HepG2 (cell line): Measurements from ENCODE around the gene KRTCAP2. TPM values are rescaled to one million over a fixed set of nuclear protein-coding genes. Genes with fewer than 3 reads are reported as not detected.
A peak's percentile ranks its signal among the peaks of the same experiment; 100 is the strongest.

ENCODE experiments used
- HNRNPL ChIP-seq: fragments of 200-400 bp; formaldehyde crosslinking; IDR thresholded peaks from 2 replicates; pipeline ENCODE4 v1.6.1; 2017; ENCODE audit warnings: mild to moderate bottlenecking, low read depth, low read length
- MTF2 ChIP-seq: sonication (generic); formaldehyde crosslinking; IDR thresholded peaks from 2 replicates; pipeline ENCODE4 v1.5.0; 2020; ENCODE audit warnings: missing genetic modification reagents, borderline replicate concordance
- REXO4 ChIP-seq: sonication (generic); formaldehyde crosslinking; IDR thresholded peaks from 2 replicates; pipeline ENCODE4 v1.8.0; 2022; ENCODE audit warnings: missing genetic modification reagents, mild to moderate bottlenecking, borderline replicate concordance
- SOX6 ChIP-seq, 2 experiments: fragments of 450-650 bp in 1 of 2; sonication (generic) in 1 of 2; formaldehyde crosslinking in 1 of 2; IDR thresholded peaks; 2 replicates each; pipeline versions ENCODE4 v1.4.0 to v1.6.1; 2017 to 2020; ENCODE audit warnings: antibody characterized with exemption in 1 of 2, mild to moderate bottlenecking in 1 of 2, missing genetic modification reagents in 1 of 2
- ZNF33B ChIP-seq: sonication (generic); formaldehyde crosslinking; IDR thresholded peaks from 2 replicates; pipeline ENCODE4 v1.5.1; 2020; ENCODE audit warnings: mild to moderate bottlenecking, missing genetic modification reagents
- ZZZ3 ChIP-seq: sonication (generic); formaldehyde crosslinking; IDR thresholded peaks from 2 replicates; pipeline ENCODE4 v1.4.0; 2020; ENCODE audit warnings: missing genetic modification reagents, mild to moderate bottlenecking, borderline replicate concordance
- polyA plus RNA-seq, 8 experiments: library from polyadenylated mRNA; depleted of rRNA in 3 of 8; stranded (reverse) in 7 of 8; unstranded in 1 of 8; fragments of >200 nt; fragmentation: Illumina TruSeq in 4 of 8; extraction: Trizol in 4 of 8; gene quantifications; 2 replicates each; pipeline versions ENCODE4 v1.2.1 to v1.2.3, GENCODE V29; 2011 to 2016; ENCODE audit warnings: low read depth in 4 of 8, missing spikeins in 1 of 8, mixed read lengths in 1 of 8; ENCODE audit not compliant: insufficient read depth in 1 of 8
- total RNA-seq, 5 experiments: library from RNA; depleted of rRNA; stranded (reverse); fragments of >200 nt; fragmentation: Illumina TruSeq; extraction: Trizol; gene quantifications; 2 replicates each; pipeline ENCODE4 v1.2.3, GENCODE V29; 2016; ENCODE audit warnings: low read depth in 1 of 5
- TF ChIP-seq, protein P1 (sequence below): sonication (generic); formaldehyde crosslinking; IDR thresholded peaks from 2 replicates; pipeline ENCODE4 v1.4.0; 2020; ENCODE audit warnings: missing genetic modification reagents
- TF ChIP-seq, protein P2 (sequence below): sonication (generic); formaldehyde crosslinking; IDR thresholded peaks from 2 replicates; pipeline ENCODE4 v1.5.1; 2020; ENCODE audit warnings: mild to moderate bottlenecking, missing genetic modification reagents, borderline replicate concordance
- TF ChIP-seq, protein P3 (sequence below): sonication (generic); formaldehyde crosslinking; IDR thresholded peaks from 2 replicates; pipeline ENCODE4 v1.5.1; 2020; ENCODE audit warnings: mild to moderate bottlenecking, missing genetic modification reagents, moderate library complexity
- TF ChIP-seq, protein P4 (sequence below): sonication (generic); formaldehyde crosslinking; IDR thresholded peaks from 2 replicates; pipeline ENCODE4 v1.5.0; 2020; ENCODE audit warnings: mild to moderate bottlenecking, missing genetic modification reagents, borderline replicate concordance

KRTCAP2 gene
- total and polyA plus RNA-seq, 2 of the 13 experiments (the other 11 are each of a cell fraction or from before 2014, with no cell fraction given): 77.3 to 79.4 TPM

DNA sequence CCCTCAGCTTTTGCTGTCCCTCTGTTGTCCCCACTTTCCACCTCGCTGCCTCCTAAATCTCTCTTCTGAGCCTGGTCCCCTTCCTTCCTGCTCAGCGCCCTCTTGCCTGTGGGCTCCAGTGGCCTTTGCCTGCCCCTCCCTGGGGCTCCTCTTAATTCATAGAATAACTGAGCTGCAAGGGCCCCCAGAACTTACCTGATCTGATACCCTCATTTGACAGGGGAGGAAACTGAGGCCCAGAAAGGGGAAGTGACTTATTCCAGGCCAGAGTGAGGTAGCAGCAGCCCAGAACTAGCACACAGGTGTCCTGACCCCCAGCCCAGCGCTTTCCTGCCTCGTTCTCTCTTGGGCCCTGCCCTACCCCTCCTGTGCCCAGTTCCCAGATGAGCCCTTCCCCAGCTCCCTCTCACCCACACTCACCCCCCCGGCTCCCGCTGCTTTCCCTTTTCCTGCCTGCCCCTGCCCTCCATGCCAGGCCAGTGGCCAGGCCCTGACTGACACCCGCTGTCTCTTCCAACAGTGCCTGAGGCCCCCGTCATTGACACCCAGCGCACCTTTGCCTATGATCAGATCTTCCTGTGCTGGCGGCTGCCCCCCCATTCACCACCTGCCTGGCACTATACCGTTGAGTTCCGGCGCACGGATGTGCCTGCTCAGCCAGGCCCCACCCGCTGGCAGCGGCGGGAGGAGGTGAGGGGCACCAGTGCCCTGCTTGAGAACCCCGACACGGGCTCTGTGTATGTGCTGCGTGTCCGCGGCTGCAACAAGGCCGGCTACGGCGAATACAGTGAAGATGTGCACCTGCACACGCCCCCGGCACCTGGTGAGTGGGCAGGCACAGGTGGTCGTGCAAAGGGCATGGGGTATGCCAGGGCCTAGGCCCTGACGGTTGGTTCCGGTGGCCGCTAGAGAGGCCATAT lies 6.3 kb upstream of the KRTCAP2 start (continued):
- TF ChIP-seq, protein P1, sequence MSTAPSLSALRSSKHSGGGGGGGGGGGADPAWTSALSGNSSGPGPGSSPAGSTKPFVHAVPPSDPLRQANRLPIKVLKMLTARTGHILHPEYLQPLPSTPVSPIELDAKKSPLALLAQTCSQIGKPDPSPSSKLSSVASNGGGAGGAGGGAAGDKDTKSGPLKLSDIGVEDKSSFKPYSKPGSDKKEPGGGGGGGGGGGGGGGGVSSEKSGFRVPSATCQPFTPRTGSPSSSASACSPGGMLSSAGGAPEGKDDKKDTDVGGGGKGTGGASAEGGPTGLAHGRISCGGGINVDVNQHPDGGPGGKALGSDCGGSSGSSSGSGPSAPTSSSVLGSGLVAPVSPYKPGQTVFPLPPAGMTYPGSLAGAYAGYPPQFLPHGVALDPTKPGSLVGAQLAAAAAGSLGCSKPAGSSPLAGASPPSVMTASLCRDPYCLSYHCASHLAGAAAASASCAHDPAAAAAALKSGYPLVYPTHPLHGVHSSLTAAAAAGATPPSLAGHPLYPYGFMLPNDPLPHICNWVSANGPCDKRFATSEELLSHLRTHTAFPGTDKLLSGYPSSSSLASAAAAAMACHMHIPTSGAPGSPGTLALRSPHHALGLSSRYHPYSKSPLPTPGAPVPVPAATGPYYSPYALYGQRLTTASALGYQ: no peak
- TF ChIP-seq, protein P2, sequence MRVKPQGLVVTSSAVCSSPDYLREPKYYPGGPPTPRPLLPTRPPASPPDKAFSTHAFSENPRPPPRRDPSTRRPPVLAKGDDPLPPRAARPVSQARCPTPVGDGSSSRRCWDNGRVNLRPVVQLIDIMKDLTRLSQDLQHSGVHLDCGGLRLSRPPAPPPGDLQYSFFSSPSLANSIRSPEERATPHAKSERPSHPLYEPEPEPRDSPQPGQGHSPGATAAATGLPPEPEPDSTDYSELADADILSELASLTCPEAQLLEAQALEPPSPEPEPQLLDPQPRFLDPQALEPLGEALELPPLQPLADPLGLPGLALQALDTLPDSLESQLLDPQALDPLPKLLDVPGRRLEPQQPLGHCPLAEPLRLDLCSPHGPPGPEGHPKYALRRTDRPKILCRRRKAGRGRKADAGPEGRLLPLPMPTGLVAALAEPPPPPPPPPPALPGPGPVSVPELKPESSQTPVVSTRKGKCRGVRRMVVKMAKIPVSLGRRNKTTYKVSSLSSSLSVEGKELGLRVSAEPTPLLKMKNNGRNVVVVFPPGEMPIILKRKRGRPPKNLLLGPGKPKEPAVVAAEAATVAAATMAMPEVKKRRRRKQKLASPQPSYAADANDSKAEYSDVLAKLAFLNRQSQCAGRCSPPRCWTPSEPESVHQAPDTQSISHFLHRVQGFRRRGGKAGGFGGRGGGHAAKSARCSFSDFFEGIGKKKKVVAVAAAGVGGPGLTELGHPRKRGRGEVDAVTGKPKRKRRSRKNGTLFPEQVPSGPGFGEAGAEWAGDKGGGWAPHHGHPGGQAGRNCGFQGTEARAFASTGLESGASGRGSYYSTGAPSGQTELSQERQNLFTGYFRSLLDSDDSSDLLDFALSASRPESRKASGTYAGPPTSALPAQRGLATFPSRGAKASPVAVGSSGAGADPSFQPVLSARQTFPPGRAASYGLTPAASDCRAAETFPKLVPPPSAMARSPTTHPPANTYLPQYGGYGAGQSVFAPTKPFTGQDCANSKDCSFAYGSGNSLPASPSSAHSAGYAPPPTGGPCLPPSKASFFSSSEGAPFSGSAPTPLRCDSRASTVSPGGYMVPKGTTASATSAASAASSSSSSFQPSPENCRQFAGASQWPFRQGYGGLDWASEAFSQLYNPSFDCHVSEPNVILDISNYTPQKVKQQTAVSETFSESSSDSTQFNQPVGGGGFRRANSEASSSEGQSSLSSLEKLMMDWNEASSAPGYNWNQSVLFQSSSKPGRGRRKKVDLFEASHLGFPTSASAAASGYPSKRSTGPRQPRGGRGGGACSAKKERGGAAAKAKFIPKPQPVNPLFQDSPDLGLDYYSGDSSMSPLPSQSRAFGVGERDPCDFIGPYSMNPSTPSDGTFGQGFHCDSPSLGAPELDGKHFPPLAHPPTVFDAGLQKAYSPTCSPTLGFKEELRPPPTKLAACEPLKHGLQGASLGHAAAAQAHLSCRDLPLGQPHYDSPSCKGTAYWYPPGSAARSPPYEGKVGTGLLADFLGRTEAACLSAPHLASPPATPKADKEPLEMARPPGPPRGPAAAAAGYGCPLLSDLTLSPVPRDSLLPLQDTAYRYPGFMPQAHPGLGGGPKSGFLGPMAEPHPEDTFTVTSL: 0 out of 2 replicates have a peak, but pooled peaks have one; percentile 40
- no peak for TF ChIP-seq ZNF33B
- no peak for TF ChIP-seq REXO4
- TF ChIP-seq HNRNPL: peak; percentile 81
- TF ChIP-seq, protein P3, sequence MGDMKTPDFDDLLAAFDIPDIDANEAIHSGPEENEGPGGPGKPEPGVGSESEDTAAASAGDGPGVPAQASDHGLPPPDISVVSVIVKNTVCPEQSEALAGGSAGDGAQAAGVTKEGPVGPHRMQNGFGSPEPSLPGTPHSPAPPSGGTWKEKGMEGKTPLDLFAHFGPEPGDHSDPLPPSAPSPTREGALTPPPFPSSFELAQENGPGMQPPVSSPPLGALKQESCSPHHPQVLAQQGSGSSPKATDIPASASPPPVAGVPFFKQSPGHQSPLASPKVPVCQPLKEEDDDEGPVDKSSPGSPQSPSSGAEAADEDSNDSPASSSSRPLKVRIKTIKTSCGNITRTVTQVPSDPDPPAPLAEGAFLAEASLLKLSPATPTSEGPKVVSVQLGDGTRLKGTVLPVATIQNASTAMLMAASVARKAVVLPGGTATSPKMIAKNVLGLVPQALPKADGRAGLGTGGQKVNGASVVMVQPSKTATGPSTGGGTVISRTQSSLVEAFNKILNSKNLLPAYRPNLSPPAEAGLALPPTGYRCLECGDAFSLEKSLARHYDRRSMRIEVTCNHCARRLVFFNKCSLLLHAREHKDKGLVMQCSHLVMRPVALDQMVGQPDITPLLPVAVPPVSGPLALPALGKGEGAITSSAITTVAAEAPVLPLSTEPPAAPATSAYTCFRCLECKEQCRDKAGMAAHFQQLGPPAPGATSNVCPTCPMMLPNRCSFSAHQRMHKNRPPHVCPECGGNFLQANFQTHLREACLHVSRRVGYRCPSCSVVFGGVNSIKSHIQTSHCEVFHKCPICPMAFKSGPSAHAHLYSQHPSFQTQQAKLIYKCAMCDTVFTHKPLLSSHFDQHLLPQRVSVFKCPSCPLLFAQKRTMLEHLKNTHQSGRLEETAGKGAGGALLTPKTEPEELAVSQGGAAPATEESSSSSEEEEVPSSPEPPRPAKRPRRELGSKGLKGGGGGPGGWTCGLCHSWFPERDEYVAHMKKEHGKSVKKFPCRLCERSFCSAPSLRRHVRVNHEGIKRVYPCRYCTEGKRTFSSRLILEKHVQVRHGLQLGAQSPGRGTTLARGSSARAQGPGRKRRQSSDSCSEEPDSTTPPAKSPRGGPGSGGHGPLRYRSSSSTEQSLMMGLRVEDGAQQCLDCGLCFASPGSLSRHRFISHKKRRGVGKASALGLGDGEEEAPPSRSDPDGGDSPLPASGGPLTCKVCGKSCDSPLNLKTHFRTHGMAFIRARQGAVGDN: peak; percentile 26; the same call in 1 of the 2 replicates
- no peak for TF ChIP-seq SOX6 (IDR thresholded peaks at IDR 0.05)
- no peak for TF ChIP-seq SOX6 (CRISPR knock-in tag; IDR thresholded peaks at IDR 0.05)
- TF ChIP-seq MTF2 (CRISPR knock-in tag): 0 out of 2 replicates have a peak, but pooled peaks have one; percentile 50
- no peak for TF ChIP-seq ZZZ3 (CRISPR knock-in tag)
- TF ChIP-seq, protein P4, sequence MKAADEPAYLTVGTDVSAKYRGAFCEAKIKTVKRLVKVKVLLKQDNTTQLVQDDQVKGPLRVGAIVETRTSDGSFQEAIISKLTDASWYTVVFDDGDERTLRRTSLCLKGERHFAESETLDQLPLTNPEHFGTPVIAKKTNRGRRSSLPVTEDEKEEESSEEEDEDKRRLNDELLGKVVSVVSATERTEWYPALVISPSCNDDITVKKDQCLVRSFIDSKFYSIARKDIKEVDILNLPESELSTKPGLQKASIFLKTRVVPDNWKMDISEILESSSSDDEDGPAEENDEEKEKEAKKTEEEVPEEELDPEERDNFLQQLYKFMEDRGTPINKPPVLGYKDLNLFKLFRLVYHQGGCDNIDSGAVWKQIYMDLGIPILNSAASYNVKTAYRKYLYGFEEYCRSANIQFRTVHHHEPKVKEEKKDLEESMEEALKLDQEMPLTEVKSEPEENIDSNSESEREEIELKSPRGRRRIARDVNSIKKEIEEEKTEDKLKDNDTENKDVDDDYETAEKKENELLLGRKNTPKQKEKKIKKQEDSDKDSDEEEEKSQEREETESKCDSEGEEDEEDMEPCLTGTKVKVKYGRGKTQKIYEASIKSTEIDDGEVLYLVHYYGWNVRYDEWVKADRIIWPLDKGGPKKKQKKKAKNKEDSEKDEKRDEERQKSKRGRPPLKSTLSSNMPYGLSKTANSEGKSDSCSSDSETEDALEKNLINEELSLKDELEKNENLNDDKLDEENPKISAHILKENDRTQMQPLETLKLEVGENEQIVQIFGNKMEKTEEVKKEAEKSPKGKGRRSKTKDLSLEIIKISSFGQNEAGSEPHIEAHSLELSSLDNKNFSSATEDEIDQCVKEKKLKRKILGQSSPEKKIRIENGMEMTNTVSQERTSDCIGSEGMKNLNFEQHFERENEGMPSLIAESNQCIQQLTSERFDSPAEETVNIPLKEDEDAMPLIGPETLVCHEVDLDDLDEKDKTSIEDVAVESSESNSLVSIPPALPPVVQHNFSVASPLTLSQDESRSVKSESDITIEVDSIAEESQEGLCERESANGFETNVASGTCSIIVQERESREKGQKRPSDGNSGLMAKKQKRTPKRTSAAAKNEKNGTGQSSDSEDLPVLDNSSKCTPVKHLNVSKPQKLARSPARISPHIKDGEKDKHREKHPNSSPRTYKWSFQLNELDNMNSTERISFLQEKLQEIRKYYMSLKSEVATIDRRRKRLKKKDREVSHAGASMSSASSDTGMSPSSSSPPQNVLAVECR (CRISPR knock-in tag): 0 out of 2 replicates have a peak, but pooled peaks have one; percentile 5
